Esophagus squamous epithelium (tissue), 5 donors: Measurements from ENCODE around the gene FANCF. TPM values are rescaled to one million over a fixed set of nuclear protein-coding genes. Genes with fewer than 3 reads are reported as not detected.

Experiments
- DNase-seq: peaks from one replicate; lab custom pipeline; 2025; lab: John Stamatoyannopoulos, UW
- H3K27ac ChIP-seq, 4 donors: fragments of 200-600 bp; sonication (generic); one replicate each; pipeline ENCODE4 v1.5.1; 2016 to 2019; ENCODE audit warnings: mild to moderate bottlenecking in 1 of 4
- H3K27me3 ChIP-seq, 4 donors: fragments of 200-600 bp; sonication (generic); 1 replicate in 3 of 4; 2 replicates in 1 of 4; pipeline versions ENCODE4 v1.5.1 to v1.6.0; 2017 to 2021; ENCODE audit warnings: antibody characterized with exemption in 1 of 4
- H3K36me3 ChIP-seq, 3 donors: fragments of 200-600 bp; sonication (generic); one replicate each; pipeline ENCODE4 v1.5.1; 2016 to 2019
- H3K4me1 ChIP-seq, 3 donors: fragments of 200-600 bp; sonication (generic); one replicate each; pipeline ENCODE4 v1.5.1; 2017 to 2019
- H3K4me3 ChIP-seq, 4 donors: fragments of 200-600 bp; sonication (generic); 1 replicate in 3 of 4; 2 replicates in 1 of 4; pipeline ENCODE4 v1.5.1; 2016 to 2019; ENCODE audit warnings: mild to moderate bottlenecking in 2 of 4, moderate library complexity in 1 of 4
- H3K9me3 ChIP-seq, 3 donors: fragments of 200-600 bp; sonication (generic); one replicate each; pipeline ENCODE4 v1.5.1; 2016 to 2019
- POLR2A ChIP-seq, 4 donors: fragments of 450-650 bp; IDR thresholded peaks; one replicate each; pipeline ENCODE4 v1.6.1; 2017; ENCODE audit warnings: antibody characterized with exemption in 4 of 4, mild to moderate bottlenecking in 4 of 4, moderate library complexity in 3 of 4
- WGBS, 2 donors: methylation state at CpG; one replicate each; pipeline ENCODE4 v1.1.5; 2018; 5-methylcytosine and 5-hydroxymethylcytosine counted together
- intact Hi-C: fragments of 100-400 bp; cut with DNase I; formaldehyde crosslinking; loops from one replicate; pipeline ENCODE4 v1.15.0; 2022
- total RNA-seq, 4 donors: library from RNA; depleted of rRNA; stranded (reverse); fragments of >200 nt; gene quantifications; one replicate each; pipeline ENCODE4 v1.1.0, GENCODE V29; 2016
- TF ChIP-seq, protein P1 (sequence below), 6 experiments: fragments of 450-650 bp in 4 of 6; fragments of 200-600 bp in 2 of 6; sonication (generic) in 2 of 6; IDR thresholded peaks; one replicate each; pipeline ENCODE4 v1.5.1; 2016 to 2019; ENCODE audit warnings: antibody characterized with exemption in 6 of 6, mild to moderate bottlenecking in 4 of 6, moderate library complexity in 4 of 6
- donor health status: DM: yes; HTN: yes; CAD: no.

The FANCF gene, protein sequence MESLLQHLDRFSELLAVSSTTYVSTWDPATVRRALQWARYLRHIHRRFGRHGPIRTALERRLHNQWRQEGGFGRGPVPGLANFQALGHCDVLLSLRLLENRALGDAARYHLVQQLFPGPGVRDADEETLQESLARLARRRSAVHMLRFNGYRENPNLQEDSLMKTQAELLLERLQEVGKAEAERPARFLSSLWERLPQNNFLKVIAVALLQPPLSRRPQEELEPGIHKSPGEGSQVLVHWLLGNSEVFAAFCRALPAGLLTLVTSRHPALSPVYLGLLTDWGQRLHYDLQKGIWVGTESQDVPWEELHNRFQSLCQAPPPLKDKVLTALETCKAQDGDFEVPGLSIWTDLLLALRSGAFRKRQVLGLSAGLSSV
- total RNA-seq, result 1 to 10 TPM; 4.4 to 9.1 (median 6.0) TPM

- Histone ChIP-seq H3K27me3 (no peaks in the 10 kb centered on the region), H3K9me3 (no peaks in the 10 kb centered on the region), H3K27ac (peak within 1 kb of the TSS; percentile 87 to 95 (median 91)), H3K4me3 (peak within 1 kb of the TSS; percentile 60 to 96 (median 76)), H3K4me1 (peaks cover 6 to 36% (median 7%) of the 10 kb centered on the region in 3 donors), H3K36me3 (no peaks in the 10 kb centered on the region)
- 2% methylated on average over 16 of the region's 55 CpGs for WGBS, 2 donors
- intact Hi-C loops, result no loop called here
- DNase-seq, result peak; percentile 71
- TF ChIP-seq, protein P1, sequence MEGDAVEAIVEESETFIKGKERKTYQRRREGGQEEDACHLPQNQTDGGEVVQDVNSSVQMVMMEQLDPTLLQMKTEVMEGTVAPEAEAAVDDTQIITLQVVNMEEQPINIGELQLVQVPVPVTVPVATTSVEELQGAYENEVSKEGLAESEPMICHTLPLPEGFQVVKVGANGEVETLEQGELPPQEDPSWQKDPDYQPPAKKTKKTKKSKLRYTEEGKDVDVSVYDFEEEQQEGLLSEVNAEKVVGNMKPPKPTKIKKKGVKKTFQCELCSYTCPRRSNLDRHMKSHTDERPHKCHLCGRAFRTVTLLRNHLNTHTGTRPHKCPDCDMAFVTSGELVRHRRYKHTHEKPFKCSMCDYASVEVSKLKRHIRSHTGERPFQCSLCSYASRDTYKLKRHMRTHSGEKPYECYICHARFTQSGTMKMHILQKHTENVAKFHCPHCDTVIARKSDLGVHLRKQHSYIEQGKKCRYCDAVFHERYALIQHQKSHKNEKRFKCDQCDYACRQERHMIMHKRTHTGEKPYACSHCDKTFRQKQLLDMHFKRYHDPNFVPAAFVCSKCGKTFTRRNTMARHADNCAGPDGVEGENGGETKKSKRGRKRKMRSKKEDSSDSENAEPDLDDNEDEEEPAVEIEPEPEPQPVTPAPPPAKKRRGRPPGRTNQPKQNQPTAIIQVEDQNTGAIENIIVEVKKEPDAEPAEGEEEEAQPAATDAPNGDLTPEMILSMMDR (IDR thresholded peaks at IDR 0.05), result no peak
- peak in 2 of 4 donors; percentile 21 for TF ChIP-seq POLR2A (IDR thresholded peaks at IDR 0.05)
These were observed at the start of gene FANCF for GRCh38 chr11:22625448-22626287. FANCF (minus strand) TSS chr11:22625823; CDS start chr11:22625810, 13 bp downstream.

DNA sequence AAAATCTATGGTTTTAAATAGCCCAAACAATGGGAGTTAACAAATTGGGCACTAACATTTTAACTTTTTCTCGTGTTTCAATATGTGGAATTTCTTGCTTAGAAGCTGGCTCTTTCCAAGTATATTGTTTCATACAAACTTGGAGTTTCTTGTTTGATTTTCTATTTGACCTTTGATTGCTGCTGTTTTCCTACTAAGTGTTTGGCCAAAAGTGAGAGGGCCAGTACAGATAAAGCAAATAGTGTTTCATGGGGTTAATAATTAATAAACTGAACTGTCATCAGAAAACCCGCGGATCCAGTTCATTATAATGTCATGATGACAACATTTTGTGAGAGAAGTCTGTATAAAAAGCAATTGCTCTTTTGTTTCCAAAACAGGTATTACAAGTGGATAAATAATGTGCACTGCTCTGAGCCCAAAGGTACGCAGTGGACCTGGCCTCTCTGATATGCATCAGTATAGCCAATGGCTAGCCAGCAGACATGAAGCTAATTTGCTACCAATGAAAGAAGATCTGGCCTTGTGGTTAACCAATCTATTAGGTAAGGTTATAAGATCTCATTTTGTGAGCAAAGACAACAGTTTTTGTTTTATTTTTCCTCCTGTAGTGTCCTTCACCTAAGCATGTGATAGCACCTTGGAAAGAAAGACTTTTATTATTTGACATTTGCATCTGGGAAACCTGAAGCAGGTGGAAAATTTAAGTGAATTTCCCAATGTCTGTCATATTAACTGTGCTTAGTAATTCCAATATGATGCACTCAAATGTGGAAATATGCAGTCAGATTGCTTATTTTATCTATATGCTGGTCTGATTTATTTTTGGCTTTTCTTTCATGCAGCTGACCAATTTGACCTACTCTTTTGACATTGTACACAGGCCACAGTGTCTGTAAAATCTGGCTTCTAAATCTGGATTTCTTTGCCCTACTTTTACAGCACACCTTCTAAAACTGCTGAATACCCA lies 49.1 kb upstream of the FANCF start:
- H3K27ac ChIP-seq, result peak overlapping the region in 3 of 4 donors; percentile 5 to 44 (median 28)
- no peaks in the 10 kb centered on the region for H3K9me3 ChIP-seq
- peaks cover 0 to 8% (median 0%) of the 10 kb centered on the region in 4 donors for H3K27me3 ChIP-seq
- no peaks in the 10 kb centered on the region for H3K36me3 ChIP-seq
- H3K4me3 ChIP-seq, result no peak overlapping the region
- WGBS, 2 donors, result 40 to 66% methylated on average over 4 of the region's 4 CpGs
- peaks cover 0 to 60% (median 0%) of the 10 kb centered on the region in 3 donors for H3K4me1 ChIP-seq
- no peak for TF ChIP-seq POLR2A (IDR thresholded peaks at IDR 0.05)
- TF ChIP-seq, protein P1 (IDR thresholded peaks at IDR 0.05), result no peak
- intact Hi-C loops, result no loop called here
- DNase-seq, result no peak

DNA sequence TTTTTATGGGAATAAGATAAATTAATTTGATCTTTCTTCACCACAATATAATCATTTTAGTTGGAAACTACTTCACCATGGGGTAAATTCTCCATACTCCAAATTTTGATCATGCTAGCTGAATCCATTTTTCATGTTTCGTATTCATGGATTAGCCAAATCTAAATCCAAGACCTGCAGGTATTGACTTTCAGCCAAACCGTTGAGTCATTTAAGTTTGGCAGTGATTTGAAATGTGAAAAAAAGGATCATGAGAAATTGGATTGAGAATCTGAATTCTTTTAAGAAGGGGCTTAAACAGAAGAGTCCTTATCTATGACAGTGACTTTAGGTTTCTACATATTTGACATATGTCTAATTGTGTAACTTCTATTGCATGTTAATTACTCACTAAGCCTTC lies 46.1 kb upstream of the FANCF start:
- peaks cover 0 to 30% (median 2%) of the 10 kb centered on the region in 4 donors for H3K27me3 ChIP-seq
- H3K36me3 ChIP-seq, result no peaks in the 10 kb centered on the region
- H3K27ac ChIP-seq, result no peak overlapping the region
- H3K4me1 ChIP-seq, result peaks cover 0 to 55% (median 3%) of the 10 kb centered on the region in 3 donors
- intact Hi-C loops, result no loop called here
- WGBS, 2 donors, result 21 to 46% methylated on average over 2 of the region's 2 CpGs
- no peaks in the 10 kb centered on the region for H3K9me3 ChIP-seq
- no peak for DNase-seq
- TF ChIP-seq, protein P1 (IDR thresholded peaks at IDR 0.05), result no peak
- TF ChIP-seq POLR2A (IDR thresholded peaks at IDR 0.05), result no peak
- no peak overlapping the region for H3K4me3 ChIP-seq

GRCh38 chr11:22670830-22671229 lies 45.2 kb upstream of the FANCF start:
- 55 to 63% methylated on average over 1 of the region's 1 CpG for WGBS, 2 donors
- DNase-seq, result no peak
- peaks cover 0 to 39% (median 2%) of the 10 kb centered on the region in 4 donors for H3K27me3 ChIP-seq
- H3K4me3 ChIP-seq, result no peak overlapping the region
- H3K4me1 ChIP-seq, result peaks cover 0 to 54% (median 11%) of the 10 kb centered on the region in 3 donors
- no peak overlapping the region for H3K27ac ChIP-seq
- TF ChIP-seq POLR2A (IDR thresholded peaks at IDR 0.05), result no peak
- TF ChIP-seq, protein P1 (IDR thresholded peaks at IDR 0.05), result peak in 3 of 6 experiments; percentile 27 to 58 (median 33)
- H3K36me3 ChIP-seq, result no peaks in the 10 kb centered on the region
- H3K9me3 ChIP-seq, result no peaks in the 10 kb centered on the region
- intact Hi-C loops, result no loop called here
